IMR-90 (cell line): ENCODE data around the gene CC2D1A. TPM values are rescaled to one million over a fixed set of nuclear protein-coding genes. Genes with fewer than 3 reads are reported as not detected.

Experiments used
- ATAC-seq: fragments of 200-7000 bp; cut with Tn5 transposase; 2 replicates; pipeline ENCODE4 v1.9.1; 2020; ENCODE audit warnings: low read depth, mild to moderate bottlenecking, moderate library complexity
- BruUV-seq: library from RNA; stranded (reverse); fragments of 400-500 nt; replicated peaks from 2 replicates; lab custom pipeline; 2021; lab: Mats Ljungman, UMichigan
- CTCF ChIA-PET: fragments of 300-600 bp; formaldehyde crosslinking; extraction: SDS; loops from one replicate; lab custom pipeline; 2021; ENCODE audit warnings: antibody characterized with exemption; lab: Yijun Ruan, JAX
- POLR2A ChIA-PET: fragments of 300-600 bp; sonication (Branson Sonifier 250); formaldehyde crosslinking; loops from one replicate; lab custom pipeline; 2022; ENCODE audit warnings: antibody characterized with exemption; ENCODE audit not compliant: unreplicated experiment; lab: Charles Lee
- DNase-seq: peaks from one replicate; pipeline ENCODE4 v3.0.0; 2013
- H2AFZ ChIP-seq: replicated peaks from 2 replicates; pipeline ENCODE3; 2013; ENCODE audit warnings: low read length, mild to moderate bottlenecking; ENCODE audit not compliant: poor library complexity
- H2AK5ac ChIP-seq: 2 replicates; pipeline ENCODE4 v1.6.1; 2013; ENCODE audit warnings: low read depth, low read length, inconsistent platforms
- H2AK9ac ChIP-seq: replicated peaks from 2 replicates; pipeline ENCODE3; 2013; ENCODE audit warnings: mild to moderate bottlenecking, low read depth, low read length, moderate library complexity; ENCODE audit not compliant: poor library complexity
- H2BK120ac ChIP-seq: 2 replicates; pipeline ENCODE4 v1.6.1; 2013; ENCODE audit warnings: low read depth, low read length, inconsistent platforms
- H2BK15ac ChIP-seq: 3 replicates; pipeline ENCODE4 v1.6.1; 2013; ENCODE audit warnings: low read depth, low read length, inconsistent platforms
- H2BK20ac ChIP-seq: 2 replicates; pipeline ENCODE4 v1.6.1; 2013; ENCODE audit warnings: low read depth, mild to moderate bottlenecking, inconsistent platforms, low read length, moderate library complexity
- H2BK5ac ChIP-seq: 2 replicates; pipeline ENCODE4 v1.6.1; 2013; ENCODE audit warnings: mild to moderate bottlenecking, low read depth, low read length, inconsistent platforms; ENCODE audit not compliant: poor library complexity, severe bottlenecking
- H3K14ac ChIP-seq: replicated peaks from 2 replicates; pipeline ENCODE4 v1.6.1; 2013; ENCODE audit warnings: low read depth, low read length, inconsistent platforms
- H3K18ac ChIP-seq: 2 replicates; pipeline ENCODE4 v1.6.1; 2013; ENCODE audit warnings: low read depth, low read length, control low read depth
- H3K23ac ChIP-seq: 2 replicates; pipeline ENCODE4 v1.6.1; 2013; ENCODE audit warnings: low read depth, low read length, inconsistent platforms
- H3K27ac ChIP-seq: 2 replicates; pipeline ENCODE4 v1.5.1; 2013; ENCODE audit warnings: mild to moderate bottlenecking, control low read depth, low read length; ENCODE audit not compliant: insufficient read depth
- H3K27me3 ChIP-seq: 2 replicates; pipeline ENCODE4 v1.6.1; 2013; ENCODE audit warnings: low read length; ENCODE audit not compliant: control insufficient read depth, insufficient read depth
- H3K36me3 ChIP-seq: 2 replicates; pipeline ENCODE4 v1.6.1; 2013; ENCODE audit warnings: low read length, mixed read lengths; ENCODE audit not compliant: control insufficient read depth, insufficient read depth
- H3K4ac ChIP-seq: 2 replicates; pipeline ENCODE4 v1.6.1; 2013; ENCODE audit warnings: low read depth, low read length, inconsistent platforms
- H3K4me1 ChIP-seq: 2 replicates; pipeline ENCODE4 v1.6.1; 2013; ENCODE audit warnings: low read length, mixed read lengths; ENCODE audit not compliant: control insufficient read depth, insufficient read depth
- H3K4me2 ChIP-seq: 2 replicates; pipeline ENCODE4 v1.6.1; 2013; ENCODE audit warnings: low read depth, mild to moderate bottlenecking, control low read depth, low read length, moderate library complexity
- H3K4me3 ChIP-seq: 2 replicates; pipeline ENCODE4 v1.5.1; 2013; ENCODE audit warnings: low read depth, mild to moderate bottlenecking, control low read depth, low read length, moderate library complexity; ENCODE audit not compliant: insufficient read depth
- H3K56ac ChIP-seq: 2 replicates; pipeline ENCODE4 v1.6.1; 2013; ENCODE audit warnings: low read length, inconsistent platforms; ENCODE audit not compliant: insufficient read depth; ENCODE audit errors: extremely low read depth
- H3K79me1 ChIP-seq, 2 experiments: 2 replicates each; pipeline ENCODE4 v1.6.1; 2013; ENCODE audit warnings: low read length in 2 of 2, inconsistent platforms in 1 of 2, low read depth in 1 of 2
- H3K9ac ChIP-seq: 2 replicates; pipeline ENCODE4 v1.6.1; 2013; ENCODE audit warnings: low read depth, low read length, control low read depth
- H3K9me1 ChIP-seq: 2 replicates; pipeline ENCODE4 v1.6.1; 2013; ENCODE audit warnings: low read length, inconsistent platforms; ENCODE audit not compliant: insufficient read depth
- H3K9me3 ChIP-seq: 2 replicates; pipeline ENCODE4 v1.6.1; 2013; ENCODE audit warnings: low read length; ENCODE audit not compliant: control insufficient read depth, insufficient read depth
- H4K20me1 ChIP-seq: 2 replicates; pipeline ENCODE4 v1.6.1; 2013; ENCODE audit warnings: low read length, inconsistent platforms; ENCODE audit not compliant: insufficient read depth
- H4K5ac ChIP-seq: 2 replicates; pipeline ENCODE4 v1.6.1; 2013; ENCODE audit warnings: mild to moderate bottlenecking, low read depth, low read length, control low read depth
- H4K8ac ChIP-seq, 2 experiments: 2 replicates each; pipeline ENCODE4 v1.6.1; 2013; ENCODE audit warnings: low read depth in 2 of 2, low read length in 2 of 2, control low read depth in 1 of 2, inconsistent platforms in 1 of 2
- H4K91ac ChIP-seq: 2 replicates; pipeline ENCODE4 v1.6.1; 2013; ENCODE audit warnings: low read depth, low read length, inconsistent platforms; ENCODE audit not compliant: insufficient read depth
- BHLHE40 ChIP-seq: fragments of 150-350 bp; IDR thresholded peaks from 2 replicates; pipeline ENCODE4 v1.6.1; 2016; ENCODE audit warnings: mild to moderate bottlenecking, low read depth, low read length
- CEBPB ChIP-seq: IDR thresholded peaks from 2 replicates; pipeline ENCODE4 v1.6.1; 2012; ENCODE audit warnings: low read depth, low read length, improper control_type of control experiment
- CHD1 ChIP-seq: IDR thresholded peaks from 2 replicates; pipeline ENCODE4 v1.6.1; 2012; ENCODE audit warnings: low read depth, low read length, improper control_type of control experiment
- CTCF ChIP-seq: conservative IDR thresholded peaks from 2 replicates; pipeline ENCODE4 v1.5.1; 2012; ENCODE audit warnings: mild to moderate bottlenecking, low read depth, low read length, improper control_type of control experiment
- ELK1 ChIP-seq: fragments of 150-350 bp; IDR thresholded peaks from 2 replicates; pipeline ENCODE4 v1.6.1; 2016; ENCODE audit warnings: low read depth, mild to moderate bottlenecking, low read length, moderate library complexity, borderline replicate concordance
- FOS ChIP-seq: fragments of 150-350 bp; IDR thresholded peaks from 2 replicates; pipeline ENCODE4 v1.6.1; 2016; ENCODE audit warnings: low read depth, low read length
- MAFK ChIP-seq: IDR thresholded peaks from 2 replicates; pipeline ENCODE4 v1.6.1; 2012; ENCODE audit warnings: low read depth, low read length, improper control_type of control experiment
- MAZ ChIP-seq: IDR thresholded peaks from 2 replicates; pipeline ENCODE4 v1.6.1; 2012; ENCODE audit warnings: low read depth, mild to moderate bottlenecking, low read length, improper control_type of control experiment, moderate library complexity, borderline replicate concordance
- NFE2L2 ChIP-seq: fragments of 150-350 bp; IDR thresholded peaks from 2 replicates; pipeline ENCODE4 v1.6.1; 2016; ENCODE audit warnings: low read depth, mild to moderate bottlenecking, low read length
- POLR2A ChIP-seq: IDR thresholded peaks from 2 replicates; pipeline ENCODE4 v1.6.1; 2012; ENCODE audit warnings: mild to moderate bottlenecking, low read depth, low read length
- RAD21 ChIP-seq: IDR thresholded peaks from 2 replicates; pipeline ENCODE4 v1.6.1; 2012; ENCODE audit warnings: low read length, improper control_type of control experiment
- RCOR1 ChIP-seq: IDR thresholded peaks from 2 replicates; pipeline ENCODE4 v1.6.1; 2012; ENCODE audit warnings: mild to moderate bottlenecking, low read length, improper control_type of control experiment; ENCODE audit not compliant: insufficient replicate concordance
- RFX5 ChIP-seq: IDR thresholded peaks from 2 replicates; pipeline ENCODE4 v1.8.0; 2012; ENCODE audit warnings: low read depth, mild to moderate bottlenecking, low read length, moderate library complexity
- SMC3 ChIP-seq: fragments of 150-350 bp; IDR thresholded peaks from 2 replicates; pipeline ENCODE4 v1.6.1; 2016; ENCODE audit warnings: low read depth, mild to moderate bottlenecking, antibody characterized with exemption, low read length, moderate library complexity
- USF2 ChIP-seq: fragments of 150-350 bp; IDR thresholded peaks from 2 replicates; pipeline ENCODE4 v1.6.1; 2017; ENCODE audit warnings: mild to moderate bottlenecking, antibody characterized with exemption, low read length, low read depth
- WGBS, 2 experiments: methylation state at CpG; one replicate each; pipeline versions ENCODE4 v1.1.5 to v1.1.7; 2013; ENCODE audit warnings: missing lambda C conversion rate in 2 of 2; ENCODE audit not compliant: insufficient read length in 1 of 2; ENCODE audit errors: extremely low coverage in 2 of 2; 5-methylcytosine and 5-hydroxymethylcytosine counted together
- dilution Hi-C: fragments of 300-500 bp; cut with HindIII; formaldehyde crosslinking; loops from one replicate; pipeline ENCODE4 v1.14.3; 2018; ENCODE audit warnings: low sequenced_read_pairs; ENCODE audit not compliant: unreplicated experiment
- in situ Hi-C: fragments of 300-500 bp; cut with MboI; formaldehyde crosslinking; loops from 3 replicates; pipeline ENCODE4 v1.14.3; 2019; ENCODE audit warnings: low sequenced_read_pairs, inconsistent platforms, mixed read lengths
- intact Hi-C: fragments of 100-400 bp; cut with micrococcal nuclease; formaldehyde crosslinking; loops from 2 replicates; pipeline ENCODE4 v1.10.0; 2022
- polyA plus RNA-seq, 3 experiments: library from polyadenylated mRNA; depleted of rRNA; stranded (reverse); fragments of >200 nt; gene quantifications; 2 replicates each; pipeline ENCODE4 v1.2.3, GENCODE V29; 2012; ENCODE audit warnings: low replicate concordance in 1 of 3
- total RNA-seq: library from RNA; depleted of rRNA; stranded (reverse); fragments of >200 nt; gene quantifications from 2 replicates; pipeline ENCODE4 v1.2.3, GENCODE V29; 2012

Gene CC2D1A
- total and polyA plus RNA-seq, 2 of the 4 experiments (the other 2 are of a cell fraction), result 4.1 to 14.7 TPM

- no peaks in the 10 kb centered on the region for H4K20me1 ChIP-seq
- intact Hi-C loops, result no loop called here
- TF ChIP-seq RAD21, result no peak
- no peak for TF ChIP-seq RCOR1
- no peak for TF ChIP-seq NFE2L2
- TF ChIP-seq FOS, result no peak
- no peak for TF ChIP-seq RFX5
- TF ChIP-seq SMC3, result no peak
- no peak for TF ChIP-seq BHLHE40
- no peak for TF ChIP-seq POLR2A
- TF ChIP-seq CHD1, result no peak
- no peak for TF ChIP-seq MAZ
- TF ChIP-seq ELK1, result no peak
- TF ChIP-seq CTCF, result no peak
- TF ChIP-seq USF2, result no peak
- no peak for TF ChIP-seq CEBPB
- no peak for TF ChIP-seq MAFK
Observed at GRCh38 chr19:13859361-13859880, 46.6 kb upstream of the CC2D1A start.

More at GRCh38 chr19:13859361-13859880, 46.6 kb upstream of the CC2D1A start:
- BruUV-seq, result no TSS peak
- no peak overlapping the region for H3K9ac ChIP-seq
- 0 out of 2 replicates have a peak overlapping the region, but pooled peaks have one; percentile 26 for H2BK20ac ChIP-seq
- peaks cover 4% of the 10 kb centered on the region for H3K9me1 ChIP-seq
- peak; percentile 58 for DNase-seq
- H3K4me2 ChIP-seq, result no peak overlapping the region
- peak overlapping the region; percentile 33 for H2AK9ac ChIP-seq
- peak overlapping the region; percentile 16 for H2BK120ac ChIP-seq
- 100% methylated on average over 1 of the region's 3 CpGs; no CpG with 5 or more reads in 1 of the 2 experiments for WGBS, 2 experiments
- no peak overlapping the region for H3K18ac ChIP-seq
- H3K23ac ChIP-seq, result no peak overlapping the region
- H3K79me1 ChIP-seq, result peaks cover 5 to 36% of the 10 kb centered on the region in 2 experiments; a peak in 1 of 4 replicates
- H4K91ac ChIP-seq, result peak overlapping the region; percentile 23; the same call in 1 of the 2 replicates
- POLR2A ChIA-PET, result no interaction called here
- CTCF ChIA-PET, result interaction anchor here (0.9 kb wide), 1 partner anchor 8 kb away, joined by 4 read pairs; no protein-coding TSS in a partner anchor
- peak overlapping the region; percentile 73 for H2AK5ac ChIP-seq
- H4K8ac ChIP-seq, result no peak overlapping the region; a peak in 1 of 4 replicates
- peak overlapping the region; percentile 15; the same call in 1 of the 2 replicates for H3K56ac ChIP-seq
- dilution Hi-C loops (no loop called here), in situ Hi-C loops (loop anchor here (25.0 kb wide), 1 partner anchor 572 kb away; no protein-coding TSS in a partner anchor)
- 0 out of 2 replicates have a peak overlapping the region, but pooled peaks have one; percentile 10 for H3K4ac ChIP-seq
- peak overlapping the region; percentile 8 for H2BK5ac ChIP-seq
- peak overlapping the region; percentile 37; the same call in 2 of the 3 replicates for H2BK15ac ChIP-seq
- no peak overlapping the region for H3K4me3 ChIP-seq
- H3K27ac ChIP-seq, result no peak overlapping the region
- no peaks in the 10 kb centered on the region for H3K36me3 ChIP-seq
- H3K27me3 ChIP-seq, result no peaks in the 10 kb centered on the region
- peak overlapping the region; percentile 34 for H2AFZ ChIP-seq
- H3K4me1 ChIP-seq, result peaks cover 8% of the 10 kb centered on the region
- no peak overlapping the region for H3K14ac ChIP-seq
- H3K9me3 ChIP-seq, result no peaks in the 10 kb centered on the region
- H4K5ac ChIP-seq, result no peak overlapping the region
- no peak for ATAC-seq
